NCI-H146 (cell line): ENCODE measurements around the gene NUP107.

ENCODE experiments used
- DNase-seq: peaks from one replicate; lab custom pipeline; 2025; lab: John Stamatoyannopoulos, UW

Gene NUP107

GRCh38 chr12:68743356-68743755 is 56.6 kb downstream of the NUP107 start:
- no peak for DNase-seq

DNA sequence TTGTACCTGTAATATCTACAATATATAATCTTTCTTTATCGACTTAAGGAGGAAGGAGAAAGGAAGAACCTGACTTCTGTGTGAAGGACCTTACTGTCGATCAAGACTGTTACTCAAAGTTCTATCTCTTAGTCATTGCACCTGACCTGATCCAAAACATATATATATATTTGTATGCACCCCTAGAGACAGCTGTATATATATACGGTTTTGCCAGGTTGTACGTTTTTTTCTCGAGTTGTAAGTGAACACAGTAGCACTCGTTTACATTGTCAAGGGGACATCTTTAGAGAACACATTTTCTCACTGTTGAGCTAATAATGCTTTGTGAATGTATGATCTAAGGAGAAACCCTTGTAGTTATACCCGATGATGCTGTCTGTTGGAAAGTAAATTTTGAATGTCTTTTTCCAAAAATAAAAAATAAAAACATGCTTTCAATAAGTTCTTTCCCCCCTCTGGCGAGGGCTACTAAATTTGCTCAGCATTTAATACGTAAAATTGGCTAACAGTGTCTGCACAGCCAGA is 58.7 kb downstream of the NUP107 start:
- DNase-seq, result no peak

DNA sequence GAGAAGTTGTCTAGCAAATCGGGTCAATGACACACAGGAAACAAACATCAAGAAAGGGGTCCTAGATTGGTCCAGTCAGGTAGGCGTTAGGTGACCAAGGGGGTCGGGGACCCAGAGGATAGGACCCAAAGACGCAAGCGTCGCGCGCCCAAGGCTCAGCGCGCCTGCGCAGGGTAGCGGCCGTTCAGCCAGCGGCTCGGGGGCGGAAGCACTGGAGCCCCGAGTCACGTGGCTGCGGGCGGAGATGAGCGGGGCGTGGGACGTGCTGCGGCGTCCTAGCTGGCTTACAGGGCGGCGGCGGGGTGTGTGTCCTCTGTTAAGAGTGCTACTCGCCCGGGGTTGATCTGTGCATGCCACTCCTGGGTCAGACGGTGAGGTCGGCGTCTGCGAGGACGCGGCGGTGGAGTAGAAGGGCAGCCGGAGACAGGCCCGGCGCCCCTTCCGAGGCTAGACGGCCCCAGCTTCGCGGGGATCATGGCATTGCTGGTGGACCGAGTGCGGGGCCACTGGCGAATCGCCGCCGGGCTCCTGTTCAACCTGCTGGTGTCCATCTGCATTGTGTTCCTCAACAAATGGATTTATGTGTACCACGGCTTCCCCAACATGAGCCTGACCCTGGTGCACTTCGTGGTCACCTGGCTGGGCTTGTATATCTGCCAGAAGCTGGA is 59.3 kb downstream of the NUP107 start, which contains the start of gene SLC35E3:
SLC35E3 (plus strand) TSS at position 273 of the 668 bp plus-strand sequence; CDS start at position 475, 202 bp downstream.
- peak; percentile 94 for DNase-seq

- peak; percentile 60 for DNase-seq
Observed at GRCh38 chr12:68746572-68747180, 59.9 kb downstream of the NUP107 start.

GRCh38 chr12:68749443-68749842 is 62.7 kb downstream of the NUP107 start:
- DNase-seq, result no peak

DNA sequence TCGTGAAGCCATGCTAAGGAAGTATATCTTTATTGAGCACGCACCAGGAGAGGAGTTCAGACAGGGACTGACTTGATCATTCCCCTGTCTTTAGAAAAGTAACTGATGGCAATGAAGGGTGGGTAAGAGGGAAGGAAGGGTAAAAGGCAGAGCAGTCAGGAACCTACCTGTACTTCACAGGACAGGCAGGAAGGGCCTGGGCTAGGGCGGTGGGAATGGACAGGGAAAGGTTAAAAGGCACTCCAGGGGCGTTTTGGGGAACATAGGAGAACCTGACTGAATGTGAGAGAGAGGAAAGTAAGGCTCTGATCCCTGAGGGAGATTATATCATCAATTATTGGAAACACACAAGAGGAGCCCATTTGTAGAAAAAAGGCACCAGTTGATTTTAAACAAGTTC is 63.1 kb downstream of the NUP107 start:
- no peak for DNase-seq

GRCh38 chr12:68750506-68750905 is 63.7 kb downstream of the NUP107 start:
- no peak for DNase-seq

- DNase-seq, result no peak
Observed at GRCh38 chr12:68755536-68756243, 68.9 kb downstream of the NUP107 start.

- DNase-seq, result no peak
Observed at GRCh38 chr12:68759852-68760251, 73.1 kb downstream of the NUP107 start.

- DNase-seq, result no peak
Observed at GRCh38 chr12:68760806-68761441, 74.1 kb downstream of the NUP107 start.

GRCh38 chr12:68761442-68761812 is 74.6 kb downstream of the NUP107 start:
- DNase-seq, result no peak

- DNase-seq, result no peak
Observed at GRCh38 chr12:68761901-68762630, 75.3 kb downstream of the NUP107 start.

GRCh38 chr12:68762691-68763090 is 75.9 kb downstream of the NUP107 start:
- no peak for DNase-seq

GRCh38 chr12:68765696-68766095 is 78.9 kb downstream of the NUP107 start:
- DNase-seq, result no peak

- DNase-seq, result no peak
Observed at GRCh38 chr12:68766646-68767045, 79.9 kb downstream of the NUP107 start.

DNA sequence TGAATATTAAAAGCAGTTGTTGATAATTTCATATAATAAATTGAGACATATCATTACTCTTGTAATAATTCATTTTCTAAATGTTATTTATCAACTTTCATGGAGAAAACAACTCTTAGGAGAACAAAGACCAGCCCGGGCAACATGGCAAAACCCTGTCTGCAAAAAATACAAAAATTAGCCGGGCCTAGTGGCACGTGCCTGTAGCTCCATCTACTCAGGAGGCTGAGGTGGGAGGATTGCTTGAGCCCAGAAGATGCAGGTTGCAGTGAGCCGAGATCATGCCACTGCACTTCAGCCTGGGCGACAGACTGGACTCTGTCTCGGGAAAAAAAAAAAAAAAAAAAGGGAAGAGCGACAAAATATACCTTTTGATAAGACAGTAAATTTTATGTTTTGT is 80.4 kb downstream of the NUP107 start:
- no peak for DNase-seq

DNA sequence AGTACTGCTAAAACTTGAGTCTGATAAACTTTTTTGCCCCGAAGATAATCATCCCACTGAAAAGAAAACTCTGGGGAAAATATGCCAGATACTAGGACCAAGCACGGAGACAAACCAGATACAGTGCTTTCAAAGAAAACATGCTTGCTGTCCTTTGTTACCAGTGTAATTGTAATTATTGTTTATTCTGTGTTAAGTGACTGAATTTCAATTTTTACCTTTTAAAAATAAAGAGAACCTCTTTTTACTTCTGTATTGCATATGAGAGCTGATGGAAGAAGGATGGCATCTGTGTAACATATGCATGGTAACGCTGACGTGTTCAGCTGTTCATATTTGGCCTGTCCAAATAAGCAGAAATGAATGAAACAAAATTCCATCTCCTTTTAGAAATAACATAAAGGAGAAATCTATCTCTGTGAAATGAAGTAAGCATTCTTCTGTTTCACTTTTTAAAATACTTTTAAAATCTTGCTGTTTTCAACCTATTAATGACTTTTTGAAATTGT is 81.7 kb downstream of the NUP107 start:
- no peak for DNase-seq

GRCh38 chr12:68769941-68770340 is 83.2 kb downstream of the NUP107 start:
- no peak for DNase-seq

DNA sequence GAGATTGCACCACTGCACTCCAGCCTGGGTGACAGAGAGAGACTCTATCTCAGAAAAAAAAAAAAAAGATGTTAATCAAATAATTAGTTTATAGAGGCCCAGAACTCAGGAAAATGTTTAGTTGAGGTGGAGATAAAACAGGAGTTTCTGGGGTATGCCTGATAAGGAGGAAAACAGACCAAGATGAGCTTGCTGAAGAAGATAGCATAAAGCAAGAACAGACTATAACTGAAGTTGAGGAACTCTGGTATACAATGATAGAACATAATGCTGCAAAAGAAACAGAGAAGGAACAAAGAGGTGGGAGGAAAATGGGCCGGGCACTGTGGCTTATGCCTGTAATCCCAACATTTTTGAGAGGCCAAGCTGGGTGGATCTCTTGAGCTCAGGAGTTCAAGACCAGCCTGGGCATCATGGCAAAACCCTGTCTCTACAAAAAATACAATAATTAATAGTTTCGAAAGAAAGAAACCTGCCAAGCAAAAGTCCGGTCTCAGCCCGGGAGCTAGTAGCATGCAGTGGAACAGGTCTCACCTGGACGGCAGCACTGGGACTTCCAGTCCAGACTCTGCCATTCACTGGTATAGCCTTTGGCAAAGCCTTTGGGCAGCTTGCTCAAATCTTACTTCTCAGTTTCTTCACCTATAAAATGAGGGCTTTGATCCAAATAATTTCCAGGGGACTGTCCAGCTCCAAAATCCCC is 84.6 kb downstream of the NUP107 start:
- no peak for DNase-seq

GRCh38 chr12:68772714-68773113 is 85.9 kb downstream of the NUP107 start:
- DNase-seq, result no peak

DNA sequence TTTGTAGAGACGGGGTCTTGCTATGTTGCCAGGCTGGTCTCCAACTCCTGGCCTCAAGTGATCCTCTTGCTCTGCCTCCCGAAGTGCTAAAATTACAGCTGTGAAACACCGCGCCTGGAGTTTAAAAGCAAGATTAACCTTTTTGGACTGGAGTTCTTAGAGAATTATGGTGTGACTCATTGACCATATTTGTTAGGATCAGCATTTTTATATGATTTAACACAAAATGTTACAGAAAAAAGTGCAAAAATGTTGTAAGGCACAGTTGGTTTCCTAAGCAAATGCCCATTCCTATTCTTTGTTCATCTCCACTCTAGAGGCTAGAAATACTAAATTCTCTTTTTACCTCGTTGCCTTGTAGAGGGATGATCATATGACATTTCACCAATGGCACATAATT is 86.8 kb downstream of the NUP107 start:
- DNase-seq, result no peak
